HuH-7 (cell line): Measurements from ENCODE around the gene GOLGA8R.
"Not testable (repeated sequence)": the region's sequence is repeated elsewhere in the genome, so short reads cannot be mapped to it uniquely, and the experiment has no call there.

Experiments used
- DNase-seq: peaks from one replicate; pipeline ENCODE4 v3.0.0; 2011; ENCODE audit warnings: low spot score

GOLGA8R gene, protein sequence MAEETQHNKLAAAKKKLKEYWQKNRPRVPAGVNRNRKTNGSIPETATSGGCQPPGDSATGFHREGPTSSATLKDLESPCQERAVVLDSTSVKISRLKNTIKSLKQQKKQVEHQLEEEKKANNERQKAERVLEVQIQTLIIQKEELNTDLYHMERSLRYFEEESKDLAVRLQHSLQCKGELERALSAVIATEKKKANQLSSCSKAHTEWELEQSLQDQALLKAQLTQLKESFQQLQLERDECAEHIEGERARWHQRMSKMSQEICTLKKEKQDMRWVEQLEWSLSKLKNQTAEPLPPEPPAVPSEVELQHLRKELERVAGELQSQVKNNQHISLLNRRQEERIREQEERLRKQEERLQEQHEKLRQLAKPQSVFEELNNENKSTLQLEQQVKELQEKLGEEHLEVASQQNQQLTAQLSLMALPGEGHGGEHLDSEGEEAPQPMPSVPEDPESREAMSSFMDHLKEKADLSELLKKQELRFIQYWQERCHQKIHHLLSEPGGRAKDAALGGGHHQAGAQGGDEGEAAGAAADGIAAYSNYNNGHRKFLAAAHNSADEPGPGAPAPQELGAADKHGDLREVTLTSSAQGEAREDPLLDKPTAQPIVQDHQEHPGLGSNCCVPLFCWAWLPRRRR

DNA sequence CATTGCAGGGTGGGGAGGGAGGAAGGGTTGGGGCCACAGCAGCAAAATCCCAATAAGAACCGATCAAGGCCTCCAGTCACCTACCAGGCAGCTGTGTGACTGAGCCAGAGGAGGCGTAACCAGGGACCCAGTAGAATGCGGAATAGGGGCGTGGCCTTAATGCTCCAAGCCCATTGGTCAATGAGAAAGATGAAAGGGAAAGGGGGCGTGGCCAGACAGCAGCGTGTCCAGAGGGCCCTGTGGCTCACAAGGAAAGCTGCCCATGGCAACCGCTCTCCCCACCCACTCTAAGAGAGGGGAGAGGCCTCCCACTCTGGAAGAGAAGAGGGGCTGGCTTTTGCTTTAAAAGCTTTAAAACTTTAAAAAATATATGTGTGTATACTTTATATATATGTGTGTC is at the start of gene GOLGA8R:
Gene GOLGA8R (minus strand): TSS at position 101 of the 400 bp plus-strand sequence. CDS start 98 bp downstream, at position 3.
- DNase-seq, result not testable (repeated sequence)

DNA sequence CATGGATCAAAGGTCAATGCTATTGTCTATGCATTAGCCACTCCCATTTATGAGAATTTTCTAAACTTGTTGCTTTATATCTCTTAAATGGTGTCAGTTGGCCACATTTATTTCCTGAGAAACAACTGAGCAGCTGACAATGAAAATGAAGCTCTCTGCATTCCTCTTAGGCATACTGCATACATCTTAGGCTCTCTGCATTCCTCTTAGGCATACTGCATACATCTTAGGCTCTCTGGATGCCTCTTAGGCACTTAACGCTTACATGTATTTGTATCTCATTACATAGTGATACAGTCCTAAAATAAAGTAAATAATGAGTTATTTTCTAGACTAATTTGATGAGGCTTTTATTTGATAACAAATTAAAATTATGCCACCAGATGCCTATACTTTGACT is 49.8 kb upstream of the GOLGA8R start:
- not testable (repeated sequence) for DNase-seq

DNA sequence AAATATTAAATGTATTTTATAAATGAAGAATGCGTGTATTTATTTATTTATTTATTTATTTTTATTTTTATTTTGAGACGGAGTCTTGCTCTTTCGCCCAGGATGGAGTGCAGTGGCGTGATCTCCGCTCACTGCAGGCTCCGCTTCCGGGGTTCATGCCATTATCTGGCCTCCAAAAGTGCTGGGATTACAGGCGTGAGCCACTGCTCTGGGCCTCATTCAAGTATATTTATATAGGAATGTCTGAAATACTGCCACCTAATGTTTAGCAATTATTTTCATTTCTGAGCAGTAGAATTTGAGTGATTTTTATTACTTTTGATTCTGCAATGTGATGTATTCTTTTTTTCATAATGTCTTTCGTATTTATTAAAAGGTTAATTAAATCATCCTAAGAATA is 48.1 kb upstream of the GOLGA8R start:
- DNase-seq, result not testable (repeated sequence)

DNA sequence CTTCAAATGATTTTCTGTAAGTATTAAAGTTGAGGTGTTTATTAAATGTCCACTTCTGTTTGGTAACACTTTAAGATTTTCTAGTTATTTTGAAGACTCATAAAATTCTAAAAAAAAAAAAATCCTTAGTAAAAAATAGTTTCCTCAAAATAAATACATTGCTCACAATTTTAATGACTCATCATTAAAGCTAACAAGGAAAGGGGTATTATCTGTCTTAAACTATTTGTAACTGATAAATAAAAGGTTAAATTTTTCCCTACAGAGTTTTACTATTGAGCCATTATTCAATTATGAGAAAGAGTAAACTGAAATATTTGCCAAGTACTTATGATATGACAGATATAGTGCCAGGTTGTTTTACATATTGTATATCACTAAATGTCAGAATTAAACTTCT is 38.6 kb upstream of the GOLGA8R start:
- not testable (repeated sequence) for DNase-seq

DNA sequence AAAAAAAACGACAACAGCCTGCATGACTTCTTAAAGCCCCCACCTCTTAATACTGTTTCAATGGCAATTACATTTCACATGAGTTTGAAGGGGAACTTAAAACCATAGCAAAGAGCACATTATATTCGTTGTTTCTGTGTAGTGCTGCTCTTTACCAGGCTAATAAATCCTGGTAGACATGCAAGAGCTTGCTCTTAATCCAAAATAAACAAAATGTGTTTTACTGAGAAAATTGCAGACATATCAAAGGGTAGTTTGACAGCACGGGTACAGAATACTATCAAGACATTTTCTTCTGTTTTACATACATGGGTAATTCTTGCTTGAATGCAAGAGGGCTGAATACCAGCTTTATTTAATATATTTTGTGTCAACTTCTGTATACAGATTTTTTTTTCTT is 24.3 kb upstream of the GOLGA8R start:
- DNase-seq, result not testable (repeated sequence)

DNA sequence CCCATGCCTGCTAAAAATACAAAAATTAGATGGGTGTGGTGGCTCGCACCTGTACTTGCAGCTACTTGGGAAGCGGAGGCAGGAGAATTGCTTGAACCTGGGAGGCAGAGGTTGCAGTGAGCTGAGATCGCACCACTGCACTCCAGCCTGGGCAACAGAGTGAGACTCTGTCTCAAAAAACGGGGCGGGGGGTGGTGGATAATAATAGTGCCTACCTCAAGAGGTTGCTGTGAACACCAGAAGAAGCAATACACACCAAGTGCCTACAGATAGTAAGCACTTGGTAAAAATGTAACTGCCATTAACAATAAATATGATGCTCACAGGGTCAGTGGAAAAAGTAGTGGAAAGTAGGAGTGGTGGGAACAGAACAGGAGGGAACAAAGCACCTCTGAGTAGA is 21.8 kb upstream of the GOLGA8R start:
- DNase-seq, result not testable (repeated sequence)

DNA sequence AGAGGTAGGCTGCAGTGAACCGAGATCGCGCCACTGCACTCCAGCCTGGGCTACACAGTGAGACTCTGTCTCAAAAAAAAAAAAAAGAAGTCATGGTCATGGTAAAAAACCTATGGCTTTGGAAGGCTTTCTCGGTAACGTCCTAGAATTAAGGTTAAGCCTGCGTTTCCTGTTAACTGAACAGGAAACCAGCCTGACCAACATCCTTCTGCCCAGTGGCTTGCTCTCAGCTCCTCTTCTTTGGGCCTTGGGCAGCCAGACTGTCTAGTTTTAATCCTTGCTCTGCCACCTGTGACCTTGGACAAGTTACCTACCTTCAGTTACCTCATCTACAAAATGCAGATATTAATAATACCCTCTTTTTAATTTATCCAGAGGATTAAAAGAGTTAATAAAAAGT is 6.7 kb upstream of the GOLGA8R start:
- DNase-seq, result not testable (repeated sequence)

DNA sequence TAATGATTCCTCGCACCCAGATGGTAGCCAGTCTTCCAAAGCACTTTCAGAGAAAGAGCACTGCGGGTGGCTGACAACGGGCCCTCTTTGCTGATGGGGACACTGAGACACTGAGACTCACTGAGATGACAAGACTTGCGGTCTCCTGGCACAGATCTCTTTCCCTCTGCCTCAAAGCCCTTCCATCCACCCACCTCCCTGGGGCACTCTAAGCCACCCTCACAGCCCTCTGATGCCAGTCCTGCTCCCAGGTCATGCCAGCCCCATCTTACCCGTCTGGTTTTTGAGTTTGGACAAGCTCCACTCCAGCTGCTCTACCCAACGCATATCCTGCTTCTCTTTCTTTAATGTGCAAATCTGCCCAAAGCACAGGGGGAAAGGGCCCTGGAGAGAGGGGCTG is 6.4 kb downstream of the GOLGA8R start:
- DNase-seq, result not testable (repeated sequence)

DNA sequence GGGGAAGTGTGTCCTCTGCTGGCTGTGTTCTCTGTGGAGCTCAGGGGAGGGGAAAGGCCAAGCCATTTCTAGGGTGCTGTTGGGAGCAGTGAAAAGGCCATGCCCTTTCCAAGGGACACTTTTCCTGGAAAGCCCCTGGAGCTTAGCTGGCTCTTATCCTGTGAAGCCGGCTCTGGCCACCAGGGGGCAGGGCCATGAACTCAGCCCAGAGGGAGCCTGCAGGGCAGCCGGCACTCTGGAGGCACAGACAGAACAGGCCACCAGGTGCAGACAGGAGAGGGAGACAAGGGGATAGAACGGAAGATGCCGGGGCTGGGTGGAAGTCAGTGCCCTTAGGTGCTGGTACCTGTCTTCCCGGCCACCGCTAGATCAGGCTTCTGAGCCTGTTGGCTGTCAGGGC is 15.1 kb downstream of the GOLGA8R start:
- not testable (repeated sequence) for DNase-seq

DNA sequence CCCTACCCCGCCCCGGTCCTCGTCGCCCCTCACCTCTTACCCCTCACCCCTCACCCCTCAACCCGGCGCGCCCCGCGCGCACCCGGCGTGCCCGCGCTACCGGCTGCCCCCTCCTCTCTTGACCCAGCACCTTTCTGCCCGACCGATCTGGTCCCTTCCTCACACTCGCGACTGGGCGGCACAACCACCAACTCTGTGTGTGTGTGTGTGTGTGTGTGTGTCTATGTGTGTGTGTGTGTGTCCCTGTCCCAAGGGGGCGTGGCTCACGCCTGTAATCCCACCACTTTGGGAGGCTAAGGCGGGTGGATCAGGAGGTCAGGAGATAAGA is 20.4 kb downstream of the GOLGA8R start:
- not testable (repeated sequence) for DNase-seq

DNA sequence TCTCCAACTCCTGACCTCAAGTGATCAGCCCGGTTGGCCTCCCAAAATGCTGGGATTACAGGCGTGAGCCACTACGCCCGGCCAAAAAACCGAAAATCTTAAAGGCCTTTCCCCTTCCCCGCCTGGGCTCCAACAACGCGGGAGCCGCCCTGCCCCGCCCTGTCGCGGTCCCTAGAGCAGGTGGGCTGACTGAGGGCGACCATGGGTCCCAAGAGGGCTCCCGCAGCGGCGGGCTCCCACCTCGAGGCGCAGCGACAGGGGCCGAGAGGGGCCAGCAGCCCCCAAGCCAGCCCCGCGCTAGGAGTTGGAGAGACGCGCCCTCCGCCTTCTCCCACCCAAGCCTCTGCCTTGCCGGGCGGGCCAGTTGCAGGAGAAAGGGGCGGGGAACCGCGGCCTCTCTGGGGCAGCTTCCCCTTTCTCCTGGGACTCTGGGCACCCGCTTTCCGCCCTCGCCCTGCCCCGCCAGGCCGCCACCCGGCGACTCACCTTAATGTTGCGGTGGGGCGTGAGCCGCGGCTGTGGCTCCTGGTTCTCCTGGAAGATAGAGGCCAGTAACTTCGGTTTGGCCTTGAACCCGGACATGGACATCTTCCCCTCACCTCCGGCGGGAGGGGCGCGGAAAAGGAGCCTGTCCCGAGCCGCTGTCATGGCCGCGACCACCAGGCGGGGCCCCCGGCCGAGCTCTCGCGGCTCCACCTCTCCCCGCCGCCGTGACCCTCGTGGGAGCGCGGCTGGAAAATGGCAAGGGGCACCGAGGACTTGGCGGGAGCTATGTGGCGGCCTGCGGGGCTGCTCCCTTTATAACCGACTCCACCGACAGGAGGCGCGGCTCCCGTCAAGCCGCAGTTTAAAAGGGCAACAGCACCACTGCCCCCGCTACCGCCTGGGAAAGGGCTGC is 21.0 kb downstream of the GOLGA8R start, which contains the start of gene CHRFAM7A:
Gene CHRFAM7A (minus strand): TSS at position 775 of the 898 bp plus-strand sequence. CDS start 10,189 bp downstream, outside the sequence.
- DNase-seq, result not testable (repeated sequence)

DNA sequence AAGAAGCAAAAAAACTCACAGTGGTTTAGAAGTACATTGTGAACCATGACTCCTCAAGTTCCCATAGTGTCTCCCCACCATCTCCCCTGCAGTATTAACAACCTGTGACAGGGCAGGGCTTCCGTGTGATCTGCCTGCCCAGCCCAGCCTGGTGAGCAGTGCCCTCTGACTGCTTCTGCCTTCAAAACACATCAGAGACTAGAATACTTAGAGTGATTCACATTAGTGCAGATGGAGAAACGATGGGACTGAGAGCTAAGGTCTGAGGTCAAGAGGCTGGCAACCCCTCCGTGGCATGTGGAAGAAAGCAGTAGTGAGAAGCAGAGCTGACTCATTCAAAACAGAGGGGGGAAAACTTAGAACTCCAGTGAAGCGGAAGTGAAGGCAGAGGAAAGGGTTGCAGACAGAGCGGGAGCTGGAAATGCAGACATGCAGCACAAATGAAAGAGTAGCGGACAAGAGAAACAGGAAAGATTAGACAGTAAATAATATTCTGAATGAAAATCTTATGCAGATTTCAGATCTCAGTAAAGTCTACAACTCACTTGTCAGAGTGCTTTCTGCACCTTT is 27.7 kb downstream of the GOLGA8R start:
- DNase-seq, result not testable (repeated sequence)

DNA sequence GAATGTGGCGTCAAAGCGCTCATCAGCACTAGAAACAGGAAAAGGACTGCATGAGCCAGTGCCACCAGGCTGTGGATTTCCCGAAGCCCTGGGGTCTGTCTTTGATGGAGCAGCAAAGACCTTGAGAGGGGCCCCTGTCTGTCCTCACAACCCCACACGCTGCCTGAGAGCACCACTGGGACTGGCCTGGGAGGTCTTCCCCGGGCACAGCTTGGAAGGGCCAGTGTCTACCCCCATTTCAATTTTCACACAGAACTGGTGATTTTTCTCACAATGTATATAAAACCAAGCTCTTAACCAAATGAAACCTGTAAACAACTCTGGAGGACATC is 37.0 kb downstream of the GOLGA8R start:
- DNase-seq, result not testable (repeated sequence)

DNA sequence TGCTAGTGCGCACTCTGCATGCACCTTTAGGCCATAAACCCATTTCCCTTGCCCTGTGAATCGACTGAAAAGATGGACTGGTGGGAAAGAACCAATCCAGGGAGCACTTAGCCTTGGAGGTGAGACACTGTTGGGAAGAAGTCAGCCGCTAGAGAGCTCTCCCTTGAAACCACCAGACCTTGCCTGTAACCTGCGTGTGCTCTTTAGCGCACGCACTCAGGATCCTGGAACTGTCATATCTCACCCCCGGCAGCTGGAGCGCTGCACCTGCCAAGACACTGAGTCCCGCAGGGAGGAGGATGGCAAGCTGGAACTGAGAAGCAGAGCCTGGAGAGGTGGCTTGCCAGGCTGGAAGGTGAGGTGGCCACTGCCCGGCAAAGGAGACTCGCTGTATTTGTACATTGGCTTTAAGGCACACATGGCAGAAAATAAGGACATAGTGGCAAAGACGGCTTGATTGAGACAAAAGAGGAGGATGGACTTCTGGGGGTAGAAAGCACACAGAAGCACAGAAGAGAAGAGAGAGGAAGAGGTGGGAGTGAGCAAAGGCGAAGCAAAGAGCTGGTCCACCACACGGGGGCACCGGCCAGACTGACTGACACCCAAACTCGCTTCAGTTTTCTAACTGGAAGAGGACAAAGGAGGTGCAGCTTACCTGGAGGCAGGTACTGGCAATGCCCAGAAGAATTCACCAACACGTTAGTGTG is 37.5 kb downstream of the GOLGA8R start:
- DNase-seq, result not testable (repeated sequence)

DNA sequence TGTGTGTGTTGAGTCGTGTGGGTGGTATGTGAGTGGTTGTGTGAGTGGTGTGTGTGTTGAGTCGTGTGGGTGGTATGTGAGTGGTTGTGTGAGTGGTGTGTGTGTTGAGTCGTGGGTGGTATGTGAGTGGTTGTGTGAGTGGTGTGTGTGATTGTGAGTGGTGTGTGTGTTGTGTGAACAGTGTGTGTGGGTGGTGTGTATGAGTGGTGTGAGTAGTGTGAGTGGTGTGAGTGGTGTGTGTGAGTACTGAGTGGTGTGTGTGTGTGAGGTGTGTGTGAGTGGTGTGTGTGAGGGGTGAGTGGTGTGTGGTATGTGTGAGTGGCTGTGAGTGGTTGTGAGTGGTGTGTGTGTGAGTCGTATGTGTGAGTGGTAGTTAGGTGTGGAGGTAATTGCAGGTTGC is 38.2 kb downstream of the GOLGA8R start:
- not testable (repeated sequence) for DNase-seq

DNA sequence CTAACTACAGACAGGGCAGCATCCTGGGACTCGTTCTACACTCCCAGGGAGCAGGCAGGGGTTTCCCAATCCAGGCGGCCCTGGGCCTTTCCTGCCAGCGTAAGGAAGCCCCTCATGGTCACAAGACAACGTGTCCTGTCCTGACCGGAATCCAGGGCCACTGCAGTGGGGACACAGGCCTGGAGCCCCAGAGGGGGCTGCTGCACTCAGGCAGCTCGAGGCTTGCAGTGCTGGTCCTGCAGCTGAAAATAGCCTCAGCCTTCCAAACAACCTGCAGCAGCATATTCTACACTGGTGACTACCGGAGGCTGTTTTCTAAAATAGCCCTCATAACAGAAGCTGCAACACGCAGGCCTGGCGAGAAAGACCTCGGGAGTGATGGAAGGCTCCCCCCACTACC is 39.2 kb downstream of the GOLGA8R start:
- DNase-seq, result not testable (repeated sequence)

DNA sequence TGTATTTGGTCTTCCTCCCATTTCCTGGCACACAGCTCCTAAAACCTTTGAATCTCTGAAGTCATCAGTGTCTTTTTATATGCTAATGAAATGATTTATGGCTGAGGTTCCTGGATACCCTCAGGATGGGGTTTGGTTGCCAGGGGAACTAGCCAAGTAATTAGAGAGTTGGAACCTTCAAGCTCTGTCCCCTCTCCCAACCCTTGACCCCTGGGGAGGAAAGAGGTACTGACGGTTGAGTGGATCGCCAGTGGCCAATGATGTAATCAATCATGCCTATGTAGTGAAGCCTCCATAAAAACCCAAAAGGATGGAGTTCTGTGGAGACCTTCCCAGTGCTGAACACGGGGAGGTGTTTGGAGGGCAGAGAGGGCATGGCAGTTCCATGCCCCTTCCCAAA is 45.8 kb downstream of the GOLGA8R start:
- DNase-seq, result not testable (repeated sequence)

DNA sequence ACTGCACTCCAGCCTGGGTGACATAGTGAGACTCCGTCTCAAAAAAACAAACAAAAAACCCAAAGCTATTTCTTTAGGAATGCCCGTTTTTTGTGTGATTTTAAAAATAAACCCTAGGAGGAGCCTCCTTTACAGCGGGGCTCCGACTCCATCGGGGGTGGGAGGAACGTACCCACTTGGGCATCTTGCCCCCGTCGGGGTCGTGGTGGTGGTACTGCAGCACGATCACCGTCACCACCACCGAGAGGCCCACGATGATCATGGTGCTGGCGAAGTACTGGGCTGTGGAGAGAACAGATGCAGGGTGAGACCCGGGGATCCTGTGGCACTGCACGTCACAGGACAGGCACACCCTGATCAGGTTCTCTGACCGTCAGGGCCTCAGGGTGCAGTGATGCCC is 46.8 kb downstream of the GOLGA8R start:
- DNase-seq, result not testable (repeated sequence)

DNA sequence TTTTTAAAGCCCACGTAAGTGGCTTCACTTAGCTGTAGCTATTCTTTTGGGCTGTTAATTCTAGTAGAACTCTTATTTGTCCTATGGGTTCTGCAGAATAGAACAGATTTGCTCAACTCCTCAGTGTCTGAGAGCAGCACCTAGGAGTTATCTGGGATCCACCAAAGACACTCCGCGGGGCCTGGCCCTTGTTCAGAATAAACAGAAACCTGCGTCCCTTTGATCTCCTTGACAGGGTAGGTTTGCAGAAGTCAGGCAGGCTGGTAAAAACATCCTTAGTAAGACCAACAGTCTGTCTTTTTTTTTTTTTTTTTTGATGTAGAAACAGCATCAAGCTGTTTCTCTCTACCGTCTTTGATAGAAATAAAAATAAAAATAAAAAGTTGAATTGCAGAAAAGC is 52.7 kb downstream of the GOLGA8R start:
- DNase-seq, result not testable (repeated sequence)

DNA sequence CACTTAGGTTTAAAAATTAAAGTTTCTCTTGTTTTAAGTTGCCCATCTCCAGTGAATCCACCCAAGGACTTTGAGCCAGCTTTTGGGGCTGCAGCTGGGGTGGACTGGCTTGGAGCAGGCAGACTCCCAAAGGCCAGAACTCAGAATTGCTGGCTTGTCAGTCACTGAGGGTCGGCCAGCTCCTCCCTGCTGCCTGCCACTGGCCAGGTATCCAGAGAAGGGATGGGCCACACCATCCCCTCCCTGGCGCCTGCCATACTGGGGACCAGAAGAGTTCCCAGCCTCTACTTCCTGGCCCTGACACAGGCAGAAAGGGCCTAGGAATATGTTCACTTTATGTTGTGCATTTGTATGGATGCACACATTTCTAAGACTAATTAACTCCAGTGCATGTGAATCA is 53.1 kb downstream of the GOLGA8R start:
- DNase-seq, result not testable (repeated sequence)

DNA sequence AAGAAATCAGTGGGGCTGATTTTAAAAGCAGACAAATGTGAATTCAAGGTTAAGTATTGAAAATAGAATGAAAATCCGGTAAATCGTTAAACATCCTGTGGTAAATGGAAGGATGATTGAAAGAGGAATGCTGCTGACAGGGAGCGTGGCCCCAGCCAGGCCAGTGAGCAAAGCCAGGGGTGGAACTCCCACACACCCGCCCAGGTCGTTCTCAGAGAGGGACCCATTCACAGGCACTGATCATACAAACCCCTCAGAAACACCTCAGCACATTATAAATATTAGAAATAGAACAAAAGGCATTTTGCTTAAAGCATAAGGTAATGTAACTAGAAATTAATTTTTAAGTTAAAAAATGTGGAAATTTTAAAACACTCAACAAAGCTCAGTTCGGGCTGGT is 59.0 kb downstream of the GOLGA8R start:
- not testable (repeated sequence) for DNase-seq
